ENCODE results near the gene TMEM270.

DNA sequence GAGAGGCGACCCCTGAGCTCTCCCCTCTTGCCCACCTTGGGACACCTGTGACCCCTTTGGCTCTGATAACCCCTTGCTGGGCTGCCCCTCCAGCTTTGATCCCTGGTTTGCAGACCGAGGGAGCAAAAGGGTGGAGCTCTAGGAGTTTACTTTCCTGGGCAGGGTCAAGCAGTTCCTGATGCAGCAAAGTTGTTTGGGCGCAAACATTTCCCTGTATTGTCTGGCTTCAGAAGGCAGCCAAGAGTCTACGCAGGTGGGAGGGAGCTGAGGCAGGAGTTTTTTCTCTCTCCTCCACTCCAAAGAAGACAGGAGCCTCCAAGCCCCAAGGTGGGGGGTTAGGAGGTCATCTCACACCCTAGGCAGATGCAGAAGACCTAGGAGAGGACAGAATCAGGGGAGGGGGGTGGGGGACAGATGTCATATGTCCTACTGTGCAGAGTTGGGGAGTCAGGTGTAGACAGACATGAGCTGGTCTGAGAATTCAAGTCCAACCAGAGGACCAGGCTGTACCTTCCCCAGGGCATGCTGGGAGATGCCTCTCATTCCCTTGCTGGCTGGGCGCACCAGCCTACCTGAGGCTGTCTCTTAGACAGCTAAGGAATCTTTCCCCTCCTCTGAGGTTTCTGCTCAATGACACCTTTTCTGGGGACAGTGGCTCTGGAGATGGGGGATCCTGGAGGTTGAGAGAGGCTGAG, 20.5 kb downstream of the TMEM270 start:
- TF ChIP-seq, protein P1, sequence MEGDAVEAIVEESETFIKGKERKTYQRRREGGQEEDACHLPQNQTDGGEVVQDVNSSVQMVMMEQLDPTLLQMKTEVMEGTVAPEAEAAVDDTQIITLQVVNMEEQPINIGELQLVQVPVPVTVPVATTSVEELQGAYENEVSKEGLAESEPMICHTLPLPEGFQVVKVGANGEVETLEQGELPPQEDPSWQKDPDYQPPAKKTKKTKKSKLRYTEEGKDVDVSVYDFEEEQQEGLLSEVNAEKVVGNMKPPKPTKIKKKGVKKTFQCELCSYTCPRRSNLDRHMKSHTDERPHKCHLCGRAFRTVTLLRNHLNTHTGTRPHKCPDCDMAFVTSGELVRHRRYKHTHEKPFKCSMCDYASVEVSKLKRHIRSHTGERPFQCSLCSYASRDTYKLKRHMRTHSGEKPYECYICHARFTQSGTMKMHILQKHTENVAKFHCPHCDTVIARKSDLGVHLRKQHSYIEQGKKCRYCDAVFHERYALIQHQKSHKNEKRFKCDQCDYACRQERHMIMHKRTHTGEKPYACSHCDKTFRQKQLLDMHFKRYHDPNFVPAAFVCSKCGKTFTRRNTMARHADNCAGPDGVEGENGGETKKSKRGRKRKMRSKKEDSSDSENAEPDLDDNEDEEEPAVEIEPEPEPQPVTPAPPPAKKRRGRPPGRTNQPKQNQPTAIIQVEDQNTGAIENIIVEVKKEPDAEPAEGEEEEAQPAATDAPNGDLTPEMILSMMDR (IDR thresholded peaks at IDR 0.05), result no peak
- TF ChIP-seq POLR2AphosphoS5 (IDR thresholded peaks at IDR 0.05), result no peak
- TF ChIP-seq POLR2A (IDR thresholded peaks at IDR 0.05), result no peak
- TF ChIP-seq EP300 (IDR thresholded peaks at IDR 0.05), result no peak
